GM23248 (cell line): ENCODE data around the gene PTPRR. TPM values are rescaled to one million over a fixed set of nuclear protein-coding genes. Genes with fewer than 3 reads are reported as not detected.

Source experiments
- DNase-seq: peaks from one replicate; pipeline ENCODE4 v3.0.0-alpha.2; 2015
- H2AFZ ChIP-seq: fragments of 200-600 bp; sonication (generic); 2 replicates; pipeline ENCODE4 v1.6.1; 2016; ENCODE audit warnings: antibody characterized with exemption
- H3F3A ChIP-seq: fragments of 200-600 bp; sonication (generic); 2 replicates; pipeline ENCODE4 v1.6.1; 2016; ENCODE audit warnings: mild to moderate bottlenecking, antibody characterized with exemption, mixed run types; ENCODE audit not compliant: insufficient read depth
- H3K27ac ChIP-seq: fragments of 200-600 bp; sonication (generic); 2 replicates; pipeline ENCODE4 v1.5.1; 2016; ENCODE audit warnings: mild to moderate bottlenecking
- H3K27me3 ChIP-seq: fragments of 200-600 bp; sonication (generic); replicated peaks from 2 replicates; pipeline ENCODE4 v1.6.1; 2016; ENCODE audit warnings: mild to moderate bottlenecking; ENCODE audit not compliant: insufficient read depth
- H3K36me3 ChIP-seq: fragments of 200-600 bp; sonication (generic); 2 replicates; pipeline ENCODE4 v1.6.1; 2016; ENCODE audit warnings: low read depth, mild to moderate bottlenecking
- H3K4me1 ChIP-seq: fragments of 200-600 bp; sonication (generic); 2 replicates; pipeline ENCODE4 v1.6.1; 2016; ENCODE audit warnings: mild to moderate bottlenecking; ENCODE audit not compliant: insufficient read depth
- H3K4me2 ChIP-seq: fragments of 200-600 bp; sonication (generic); one replicate; pipeline ENCODE4 v1.6.1; 2016; ENCODE audit warnings: mild to moderate bottlenecking; ENCODE audit not compliant: unreplicated experiment
- H3K4me3 ChIP-seq: fragments of 200-600 bp; sonication (generic); 2 replicates; pipeline ENCODE4 v1.5.1; 2016; ENCODE audit warnings: mild to moderate bottlenecking
- H3K79me2 ChIP-seq: fragments of 200-600 bp; sonication (generic); 2 replicates; pipeline ENCODE4 v1.6.1; 2016; ENCODE audit warnings: mild to moderate bottlenecking; ENCODE audit not compliant: insufficient read depth
- H3K9ac ChIP-seq: fragments of 200-600 bp; sonication (generic); 2 replicates; pipeline ENCODE4 v1.6.1; 2016; ENCODE audit warnings: mild to moderate bottlenecking
- H3K9me2 ChIP-seq: fragments of 200-600 bp; sonication (generic); 2 replicates; pipeline ENCODE4 v1.6.1; 2016; ENCODE audit warnings: mixed run types, mild to moderate bottlenecking, moderate library complexity; ENCODE audit not compliant: insufficient read depth
- H3K9me3 ChIP-seq: fragments of 200-600 bp; sonication (generic); one replicate; pipeline ENCODE4 v1.6.1; 2017; ENCODE audit warnings: low read depth
- H4K20me1 ChIP-seq: fragments of 200-600 bp; sonication (generic); 2 replicates; pipeline ENCODE4 v1.6.0; 2016; ENCODE audit not compliant: insufficient read depth
- EZH2 ChIP-seq: fragments of 200-600 bp; sonication (generic); IDR thresholded peaks from 2 replicates; pipeline ENCODE4 v1.6.1; 2018; ENCODE audit warnings: antibody characterized with exemption, mild to moderate bottlenecking; ENCODE audit not compliant: insufficient read depth, poor library complexity, severe bottlenecking
- EZH2phosphoT487 ChIP-seq: fragments of 200-600 bp; sonication (generic); IDR thresholded peaks from 2 replicates; pipeline ENCODE4 v1.6.1; 2018; ENCODE audit warnings: antibody characterized with exemption, moderate library complexity, mild to moderate bottlenecking, low read depth; ENCODE audit not compliant: insufficient read depth
- WGBS, 2 experiments: methylation state at CpG; one replicate each; pipeline ENCODE4 v1.1.6; 2015 to 2017; ENCODE audit warnings: low lambda C conversion rate in 2 of 2, low coverage in 1 of 2; ENCODE audit errors: missing lambda C conversion rate in 2 of 2; 5-methylcytosine and 5-hydroxymethylcytosine counted together
- in situ Hi-C: fragments of 300-500 bp; cut with MboI; formaldehyde crosslinking; loops from 2 replicates; pipeline ENCODE4 v1.15.0; 2020
- polyA plus RNA-seq: library from polyadenylated mRNA; unstranded; fragments of >200 nt; fragmentation: Nextera tagmentation; extraction: Ambion mirVana; gene quantifications from 2 replicates; pipeline ENCODE4 v1.2.1, GENCODE V29; 2016
- total RNA-seq: library from RNA; depleted of rRNA; stranded (reverse); fragments of >200 nt; shearing (Covaris generic); gene quantifications from 2 replicates; pipeline ENCODE4 v1.2.3, GENCODE V29; 2014

The PTPRR gene
- total and polyA plus RNA-seq, 2 experiments from 2014 or later = 1.1 to 1.2 TPM

- no peak overlapping the region for H3K27ac ChIP-seq
- no peak for TF ChIP-seq EZH2phosphoT487
- TF ChIP-seq EZH2 = no peak
- peak overlapping the region; percentile 26 for H2AFZ ChIP-seq
- no peaks in the 10 kb centered on the region for H3F3A ChIP-seq
- H3K9me3 ChIP-seq = no peaks in the 10 kb centered on the region
- H3K79me2 ChIP-seq = no peaks in the 10 kb centered on the region
- H3K36me3 ChIP-seq = no peaks in the 10 kb centered on the region
- H3K4me2 ChIP-seq = no peak overlapping the region
- no peak overlapping the region for H3K9ac ChIP-seq
- 57 to 64% methylated on average over 2 of the region's 2 CpGs for WGBS, 2 experiments
- H3K27me3 ChIP-seq = no peaks in the 10 kb centered on the region
- H4K20me1 ChIP-seq = no peaks in the 10 kb centered on the region
- no peaks in the 10 kb centered on the region for H3K9me2 ChIP-seq
- H3K4me1 ChIP-seq = peaks cover 1% of the 10 kb centered on the region; the same call in 1 of the 2 replicates
- no peak overlapping the region for H3K4me3 ChIP-seq
- in situ Hi-C loops = no loop called here
- DNase-seq = no peak
These were observed 234.2 kb downstream of the PTPRR start for GRCh38 chr12:70686299-70686698.

DNA sequence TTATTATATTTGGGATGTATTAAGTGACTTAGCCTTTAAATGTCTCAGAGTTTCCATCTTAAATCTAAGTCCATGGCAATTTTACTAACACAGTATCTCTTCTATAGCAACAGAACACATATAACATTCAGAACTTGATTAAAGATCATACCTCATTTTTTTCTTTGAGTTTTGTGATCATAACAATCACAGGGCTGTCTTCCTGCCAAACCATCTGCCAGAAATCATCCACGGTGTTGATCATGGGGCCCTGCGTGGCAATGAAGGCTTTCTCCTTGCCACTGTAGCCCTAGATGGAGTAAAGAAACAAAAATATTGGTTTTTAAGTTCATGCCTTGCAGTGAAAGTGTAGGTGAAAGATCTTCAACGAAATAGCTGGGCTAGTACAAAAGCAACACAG is 236.6 kb downstream of the PTPRR start:
- in situ Hi-C loops = no loop called here
- Histone ChIP-seq H3K27ac (no peak overlapping the region), H3K4me1 (no peaks in the 10 kb centered on the region), H3K9me2 (no peaks in the 10 kb centered on the region), H2AFZ (peak overlapping the region; percentile 48; the same call in 1 of the 2 replicates), H3K27me3 (no peaks in the 10 kb centered on the region), H3K4me2 (no peak overlapping the region), H3K9ac (no peak overlapping the region), H3K36me3 (no peaks in the 10 kb centered on the region), H3K4me3 (no peak overlapping the region), H3K79me2 (no peaks in the 10 kb centered on the region), H3K9me3 (no peaks in the 10 kb centered on the region), H4K20me1 (no peaks in the 10 kb centered on the region), H3F3A (no peaks in the 10 kb centered on the region)
- WGBS, 2 experiments = 59 to 63% methylated on average over 3 of the region's 3 CpGs
- TF ChIP-seq EZH2phosphoT487 (no peak), EZH2 (no peak)
- DNase-seq = no peak

DNA sequence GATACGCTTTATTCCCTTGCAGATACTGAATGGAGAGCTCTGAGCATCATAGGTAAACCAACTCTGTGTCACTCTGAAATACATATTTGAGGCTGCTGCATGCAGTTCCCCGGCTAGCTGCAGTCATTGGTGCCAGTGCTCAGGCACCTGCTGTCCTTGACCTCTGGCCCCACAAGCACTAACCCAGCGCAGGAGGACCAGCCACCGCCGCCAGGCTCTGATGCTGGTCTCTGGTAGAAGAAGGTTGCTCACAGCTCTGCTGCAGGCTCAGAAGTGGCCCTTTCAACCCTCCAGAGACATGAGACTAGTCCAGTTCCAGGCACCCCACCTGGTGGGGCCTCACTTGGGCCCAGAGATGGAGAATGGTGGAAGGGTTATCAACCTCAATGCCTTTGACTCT is 248.8 kb downstream of the PTPRR start:
- Histone ChIP-seq H3K9me3 (no peaks in the 10 kb centered on the region), H4K20me1 (no peaks in the 10 kb centered on the region), H3K36me3 (no peaks in the 10 kb centered on the region), H3K27me3 (no peaks in the 10 kb centered on the region), H3K9ac (no peak overlapping the region), H3K4me3 (no peak overlapping the region), H2AFZ (no peak overlapping the region), H3K79me2 (no peaks in the 10 kb centered on the region), H3K4me1 (no peaks in the 10 kb centered on the region), H3F3A (no peaks in the 10 kb centered on the region), H3K9me2 (no peaks in the 10 kb centered on the region), H3K27ac (no peak overlapping the region), H3K4me2 (no peak overlapping the region)
- 93 to 95% methylated on average over 5 of the region's 5 CpGs for WGBS, 2 experiments
- in situ Hi-C loops = no loop called here
- TF ChIP-seq EZH2phosphoT487 = no peak
- TF ChIP-seq EZH2 = no peak
- DNase-seq = no peak

GRCh38 chr12:70670948-70671347 is 249.6 kb downstream of the PTPRR start:
- Histone ChIP-seq H3K9me2 (no peaks in the 10 kb centered on the region), H4K20me1 (no peaks in the 10 kb centered on the region), H3K4me3 (no peak overlapping the region), H3K9ac (no peak overlapping the region), H3K27me3 (no peaks in the 10 kb centered on the region), H3K4me2 (no peak overlapping the region), H3K79me2 (no peaks in the 10 kb centered on the region), H3K36me3 (no peaks in the 10 kb centered on the region), H2AFZ (no peak overlapping the region), H3F3A (no peaks in the 10 kb centered on the region), H3K27ac (no peak overlapping the region), H3K9me3 (no peaks in the 10 kb centered on the region), H3K4me1 (no peaks in the 10 kb centered on the region)
- no peak for TF ChIP-seq EZH2phosphoT487
- no peak for TF ChIP-seq EZH2
- WGBS, 2 experiments = 70 to 73% methylated on average over 3 of the region's 3 CpGs
- in situ Hi-C loops = no loop called here
- no peak for DNase-seq

DNA sequence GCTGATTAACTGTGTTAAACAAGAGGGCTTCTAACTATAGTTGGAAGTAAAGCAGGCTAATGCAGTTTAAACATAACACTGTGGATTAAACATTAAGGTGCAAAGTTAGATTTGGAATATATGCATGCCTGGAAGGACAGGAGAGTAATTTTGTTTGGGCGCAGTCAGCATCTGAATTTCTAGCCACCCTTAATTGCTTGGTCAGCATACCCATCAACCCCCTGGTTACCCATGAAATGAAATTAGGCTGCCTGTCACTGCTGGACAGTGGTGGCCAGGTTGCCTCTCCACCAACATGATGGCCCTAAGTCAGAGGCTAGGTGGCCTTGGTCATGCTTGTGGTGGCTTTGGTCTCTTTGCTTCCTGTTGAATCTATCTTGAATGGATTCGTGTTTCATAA is 253.3 kb downstream of the PTPRR start:
- in situ Hi-C loops = no loop called here
- H3K27ac ChIP-seq = no peak overlapping the region
- H3K9me3 ChIP-seq = no peaks in the 10 kb centered on the region
- no peaks in the 10 kb centered on the region for H3K79me2 ChIP-seq
- no peaks in the 10 kb centered on the region for H3K36me3 ChIP-seq
- no peaks in the 10 kb centered on the region for H3K9me2 ChIP-seq
- H2AFZ ChIP-seq = no peak overlapping the region
- no peak overlapping the region for H3K4me3 ChIP-seq
- 79 to 85% methylated on average over 2 of the region's 2 CpGs for WGBS, 2 experiments
- no peaks in the 10 kb centered on the region for H4K20me1 ChIP-seq
- no peak overlapping the region for H3K9ac ChIP-seq
- TF ChIP-seq EZH2 (no peak), EZH2phosphoT487 (no peak)
- peaks cover 2% of the 10 kb centered on the region; the same call in 1 of the 2 replicates for H3F3A ChIP-seq
- H3K27me3 ChIP-seq = no peaks in the 10 kb centered on the region
- peaks cover 9% of the 10 kb centered on the region for H3K4me1 ChIP-seq
- no peak overlapping the region for H3K4me2 ChIP-seq
- DNase-seq = no peak
